Coronary artery (tissue), 2 donors: ENCODE results near the gene KRT79.

Source experiments
- DNase-seq: peaks from one replicate; pipeline ENCODE4 v3.0.0-alpha.2; 2017; ENCODE audit warnings: low spot score
- H3K27ac ChIP-seq, 2 donors: fragments of 200-600 bp; sonication (generic); one replicate each; pipeline ENCODE4 v1.5.1; 2016 to 2019
- H3K4me3 ChIP-seq: fragments of 200-600 bp; sonication (generic); 2 replicates; pipeline ENCODE4 v1.5.1; 2016; ENCODE audit warnings: mild to moderate bottlenecking, moderate library complexity
- CTCF ChIP-seq: fragments of 200-600 bp; sonication (generic); IDR thresholded peaks from one replicate; pipeline ENCODE4 v1.5.1; 2019; ENCODE audit warnings: antibody characterized with exemption

The KRT79 gene

GRCh38 chr12:52818388-52818787 is 15.7 kb downstream of the KRT79 start:
- Histone ChIP-seq H3K27ac (no peak overlapping the region), H3K4me3 (no peak overlapping the region)
- DNase-seq = no peak
- no peak for TF ChIP-seq CTCF

- TF ChIP-seq CTCF = no peak
- DNase-seq = no peak
- no peak overlapping the region for H3K27ac ChIP-seq
- H3K4me3 ChIP-seq = no peak overlapping the region
These were observed 16.3 kb downstream of the KRT79 start for GRCh38 chr12:52817699-52818238.

GRCh38 chr12:52817003-52817698 is 17.0 kb downstream of the KRT79 start:
- TF ChIP-seq CTCF = no peak
- Histone ChIP-seq H3K4me3 (no peak overlapping the region), H3K27ac (no peak overlapping the region)
- no peak for DNase-seq

GRCh38 chr12:52815676-52816588 is 18.2 kb downstream of the KRT79 start:
- no peak for TF ChIP-seq CTCF
- DNase-seq = no peak

GRCh38 chr12:52815161-52815560 is 18.9 kb downstream of the KRT79 start:
- H3K4me3 ChIP-seq = no peak overlapping the region
- H3K27ac ChIP-seq = no peak overlapping the region
- no peak for DNase-seq
- TF ChIP-seq CTCF = no peak

More at GRCh38 chr12:52815676-52816588, 18.2 kb downstream of the KRT79 start:
- no peak overlapping the region for H3K27ac ChIP-seq
- no peak overlapping the region for H3K4me3 ChIP-seq

GRCh38 chr12:52814710-52815155 is 19.4 kb downstream of the KRT79 start:
- TF ChIP-seq CTCF = no peak
- DNase-seq = no peak
- H3K27ac ChIP-seq = no peak overlapping the region
- no peak overlapping the region for H3K4me3 ChIP-seq
